Vagina (tissue), 2 donors: ENCODE measurements around the gene PPP1R14C.
A peak's percentile ranks its signal among the peaks of the same experiment; 100 is the strongest.

ENCODE experiments used
- CTCF ChIP-seq, 3 experiments: fragments of 450-650 bp in 2 of 3; fragments of 200-600 bp in 1 of 3; sonication (generic) in 1 of 3; IDR thresholded peaks; one replicate each; pipeline ENCODE4 v1.5.1; 2017 to 2019; ENCODE audit warnings: antibody characterized with exemption in 3 of 3, mild to moderate bottlenecking in 2 of 3, moderate library complexity in 2 of 3
- POLR2A ChIP-seq, 2 donors: fragments of 450-650 bp; IDR thresholded peaks; one replicate each; pipeline ENCODE4 v1.6.1; 2017; ENCODE audit warnings: antibody characterized with exemption in 2 of 2, mild to moderate bottlenecking in 2 of 2, moderate library complexity in 2 of 2
- POLR2AphosphoS5 ChIP-seq, 2 donors: sonication (generic); formaldehyde crosslinking; IDR thresholded peaks; one replicate each; pipeline ENCODE4 v1.9.0; 2017; ENCODE audit warnings: antibody characterized with exemption in 2 of 2, mild to moderate bottlenecking in 2 of 2, low read depth in 1 of 2; ENCODE audit not compliant: insufficient read depth in 1 of 2

- peak in 1 of 2 donors; percentile 66 for TF ChIP-seq POLR2AphosphoS5 (IDR thresholded peaks at IDR 0.05; ENCODE audit: insufficient read depth in 1 of 2, low read depth in 1 of 2)
- no peak for TF ChIP-seq CTCF (IDR thresholded peaks at IDR 0.05)
- TF ChIP-seq POLR2A (IDR thresholded peaks at IDR 0.05) = no peak
Observed at GRCh38 chr6:150156460-150156859, 13.6 kb downstream of the PPP1R14C start.
